NT2/D1 (cell line): ENCODE measurements around the gene PAPPA.

Experiments
- DNase-seq: peaks from one replicate; pipeline ENCODE4 v3.0.0-alpha.2; 2011; ENCODE audit warnings: low read depth, low spot score
- H3K27me3 ChIP-seq: 2 replicates; pipeline ENCODE4 v1.6.0; 2011; ENCODE audit warnings: mild to moderate bottlenecking; ENCODE audit not compliant: insufficient read length, insufficient read depth
- H3K36me3 ChIP-seq: 2 replicates; pipeline ENCODE4 v1.6.1; 2011; ENCODE audit warnings: mild to moderate bottlenecking, low read length, mixed read lengths; ENCODE audit not compliant: insufficient read depth, insufficient read length
- H3K4me1 ChIP-seq: 2 replicates; pipeline ENCODE4 v1.5.1; 2011; ENCODE audit not compliant: insufficient read depth, insufficient read length
- H3K4me3 ChIP-seq: 2 replicates; pipeline ENCODE4 v1.5.1; 2011; ENCODE audit warnings: low read depth; ENCODE audit not compliant: insufficient read length
- H3K9ac ChIP-seq: 2 replicates; pipeline ENCODE4 v1.6.0; 2011; ENCODE audit warnings: low read depth; ENCODE audit not compliant: insufficient read length
- H3K9me3 ChIP-seq: 2 replicates; pipeline ENCODE4 v1.5.1; 2011; ENCODE audit warnings: mild to moderate bottlenecking, low read length; ENCODE audit not compliant: insufficient read depth
- SUZ12 ChIP-seq: IDR thresholded peaks from 2 replicates; pipeline ENCODE4 v1.6.1; 2011; ENCODE audit not compliant: insufficient read length, insufficient read depth; ENCODE audit errors: extremely low read depth
- YY1 ChIP-seq: IDR thresholded peaks from 2 replicates; pipeline ENCODE4 v1.6.1; 2011; ENCODE audit not compliant: insufficient read length, insufficient read depth
- ZNF274 ChIP-seq: IDR thresholded peaks from 2 replicates; pipeline ENCODE4 v1.6.1; 2011; ENCODE audit warnings: mild to moderate bottlenecking, low read depth, low read length

PAPPA gene

GRCh38 chr9:116389541-116390302 is 236.1 kb downstream of the PAPPA start:
- Histone ChIP-seq H3K36me3 (peaks cover 45% of the 10 kb centered on the region), H3K4me3 (no peak overlapping the region), H3K27me3 (no peaks in the 10 kb centered on the region), H3K4me1 (peaks cover 5% of the 10 kb centered on the region), H3K9ac (no peak overlapping the region), H3K9me3 (no peaks in the 10 kb centered on the region)
- no peak for DNase-seq
- TF ChIP-seq SUZ12, result no peak
- TF ChIP-seq YY1, result no peak
- TF ChIP-seq ZNF274, result no peak

- TF ChIP-seq YY1 (no peak), SUZ12 (no peak), ZNF274 (no peak)
- peaks cover 5% of the 10 kb centered on the region for H3K4me1 ChIP-seq
- H3K36me3 ChIP-seq, result peaks cover 46% of the 10 kb centered on the region
- no peak overlapping the region for H3K9ac ChIP-seq
- DNase-seq, result no peak
- no peaks in the 10 kb centered on the region for H3K9me3 ChIP-seq
- H3K27me3 ChIP-seq, result no peaks in the 10 kb centered on the region
- H3K4me3 ChIP-seq, result no peak overlapping the region
Observed at GRCh38 chr9:116390303-116391228, 237.0 kb downstream of the PAPPA start.

DNA sequence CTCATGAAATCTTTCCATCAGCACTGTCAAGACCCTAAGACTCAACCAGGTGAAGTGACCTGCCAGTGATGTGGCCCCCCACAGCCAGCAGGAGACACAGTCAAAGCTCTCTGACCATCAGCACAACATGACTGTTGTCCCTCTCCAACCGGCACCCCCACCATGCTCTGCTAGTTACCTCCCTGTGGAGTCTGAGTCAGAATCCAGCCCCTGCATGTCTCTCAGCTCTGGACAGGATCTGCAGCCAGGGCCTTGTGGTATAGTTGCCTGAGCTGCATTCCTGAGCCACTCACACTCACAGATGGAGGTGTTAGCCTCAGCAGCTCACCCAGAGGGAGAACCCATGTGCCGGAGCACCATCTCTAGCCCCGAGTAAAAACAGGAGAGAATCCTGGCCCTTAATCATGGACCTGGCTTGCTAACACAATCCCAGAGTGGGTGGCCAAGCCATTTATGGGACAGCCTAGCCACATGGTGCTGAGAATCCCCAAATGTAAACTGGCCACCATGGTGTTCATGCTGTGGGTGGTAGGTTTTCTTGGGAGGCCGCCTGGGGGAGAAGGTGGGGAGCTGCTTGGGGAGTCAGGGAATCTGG is 237.8 kb downstream of the PAPPA start:
- TF ChIP-seq SUZ12 (no peak), ZNF274 (no peak), YY1 (no peak)
- H3K4me1 ChIP-seq, result peaks cover 5% of the 10 kb centered on the region
- DNase-seq, result no peak
- H3K4me3 ChIP-seq, result no peak overlapping the region
- no peaks in the 10 kb centered on the region for H3K9me3 ChIP-seq
- no peak overlapping the region for H3K9ac ChIP-seq
- no peaks in the 10 kb centered on the region for H3K27me3 ChIP-seq
- H3K36me3 ChIP-seq, result peaks cover 47% of the 10 kb centered on the region

GRCh38 chr9:116393198-116393597 is 239.6 kb downstream of the PAPPA start:
- Histone ChIP-seq H3K36me3 (peaks cover 48% of the 10 kb centered on the region), H3K9ac (no peak overlapping the region), H3K4me1 (peaks cover 5% of the 10 kb centered on the region), H3K4me3 (no peak overlapping the region), H3K27me3 (no peaks in the 10 kb centered on the region), H3K9me3 (no peaks in the 10 kb centered on the region)
- no peak for DNase-seq
- TF ChIP-seq YY1 (no peak), ZNF274 (no peak), SUZ12 (no peak)

DNA sequence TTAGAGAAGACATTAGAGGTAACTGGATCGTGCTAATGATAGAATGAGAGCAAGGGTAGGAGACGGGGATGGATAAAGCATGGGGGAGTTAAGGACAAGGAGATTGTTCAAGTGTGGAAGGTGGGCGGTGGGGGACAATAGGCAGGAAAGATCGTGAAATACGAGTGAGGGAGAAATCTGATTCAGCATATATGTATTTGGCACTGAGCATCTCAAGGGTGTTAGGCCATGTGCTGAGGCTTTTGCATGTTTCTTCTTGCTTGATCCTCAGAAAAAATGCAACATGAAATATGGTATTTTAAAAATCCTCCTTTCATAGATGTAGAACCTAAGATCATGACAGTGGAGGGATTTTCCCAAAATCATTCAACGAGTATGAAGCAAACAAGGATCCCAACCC is 240.5 kb downstream of the PAPPA start:
- peaks cover 5% of the 10 kb centered on the region for H3K4me1 ChIP-seq
- DNase-seq, result no peak
- no peaks in the 10 kb centered on the region for H3K9me3 ChIP-seq
- H3K9ac ChIP-seq, result no peak overlapping the region
- peaks cover 55% of the 10 kb centered on the region for H3K36me3 ChIP-seq
- H3K27me3 ChIP-seq, result no peaks in the 10 kb centered on the region
- H3K4me3 ChIP-seq, result no peak overlapping the region
- TF ChIP-seq ZNF274 (no peak), SUZ12 (no peak), YY1 (no peak)

- H3K4me3 ChIP-seq, result no peak overlapping the region
- no peak for DNase-seq
- H3K9ac ChIP-seq, result no peak overlapping the region
- H3K36me3 ChIP-seq, result peaks cover 55% of the 10 kb centered on the region
- H3K9me3 ChIP-seq, result no peaks in the 10 kb centered on the region
- H3K4me1 ChIP-seq, result peaks cover 5% of the 10 kb centered on the region
- no peak for TF ChIP-seq YY1
- no peak for TF ChIP-seq SUZ12
- no peak for TF ChIP-seq ZNF274
- H3K27me3 ChIP-seq, result no peaks in the 10 kb centered on the region
Observed at GRCh38 chr9:116394894-116395698, 241.5 kb downstream of the PAPPA start.
